Epithelial cell of esophagus (primary cell): ENCODE results near the gene CAVIN2.

Source experiments
- DNase-seq: peaks from one replicate; pipeline ENCODE4 v3.0.0; 2010; ENCODE audit warnings: low read depth
- H3K4me3 ChIP-seq: 2 replicates; pipeline ENCODE4 v1.5.1; 2011; ENCODE audit warnings: mild to moderate bottlenecking, low read length, control low read depth
- CTCF ChIP-seq: IDR thresholded peaks from 2 replicates; pipeline ENCODE4 v1.5.1; 2011; ENCODE audit warnings: low read depth, mild to moderate bottlenecking, low read length, control low read depth, inconsistent platforms; ENCODE audit not compliant: insufficient read depth; ENCODE audit errors: missing control alignments

The CAVIN2 gene

GRCh38 chr2:191848771-191849767 is 2.2 kb upstream of the CAVIN2 start:
- H3K4me3 ChIP-seq: no peak overlapping the region
- no peak for DNase-seq
- TF ChIP-seq CTCF: no peak

DNA sequence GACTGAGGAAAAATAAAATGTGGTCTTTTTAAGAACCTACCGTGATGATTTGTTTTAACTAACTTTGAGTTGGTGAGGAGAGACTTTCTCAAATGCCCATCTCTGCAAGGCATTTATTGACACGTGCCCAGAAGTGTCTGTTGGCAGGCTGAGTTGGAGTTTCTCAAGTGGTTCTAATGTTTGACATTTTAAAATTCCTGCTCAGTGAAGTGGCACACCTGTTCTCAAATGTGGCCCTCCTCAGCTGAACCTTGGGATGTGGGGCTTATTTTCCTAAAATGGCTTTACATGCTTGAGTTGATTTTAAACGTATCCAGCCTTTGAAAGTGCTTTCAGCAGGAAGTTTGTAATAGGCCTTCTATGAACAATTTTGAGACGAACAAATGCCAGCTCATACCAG is 876 bp upstream of the CAVIN2 start:
- no peak for TF ChIP-seq CTCF
- no peak overlapping the region for H3K4me3 ChIP-seq
- no peak for DNase-seq

GRCh38 chr2:191845876-191846514 is 893 bp downstream of the CAVIN2 start:
- peak overlapping the region; percentile 37 for H3K4me3 ChIP-seq
- TF ChIP-seq CTCF: no peak

GRCh38 chr2:191845248-191845715 is 1.6 kb downstream of the CAVIN2 start:
- peak; percentile 29 for DNase-seq
- TF ChIP-seq CTCF: no peak
- peak overlapping the region; percentile 37 for H3K4me3 ChIP-seq

More at GRCh38 chr2:191845876-191846514, 893 bp downstream of the CAVIN2 start:
- no peak for DNase-seq

- DNase-seq: peak; percentile 83
- TF ChIP-seq CTCF: no peak
- peak overlapping the region; percentile 37 for H3K4me3 ChIP-seq
Measured at GRCh38 chr2:191844706-191845105, 2.2 kb downstream of the CAVIN2 start.

DNA sequence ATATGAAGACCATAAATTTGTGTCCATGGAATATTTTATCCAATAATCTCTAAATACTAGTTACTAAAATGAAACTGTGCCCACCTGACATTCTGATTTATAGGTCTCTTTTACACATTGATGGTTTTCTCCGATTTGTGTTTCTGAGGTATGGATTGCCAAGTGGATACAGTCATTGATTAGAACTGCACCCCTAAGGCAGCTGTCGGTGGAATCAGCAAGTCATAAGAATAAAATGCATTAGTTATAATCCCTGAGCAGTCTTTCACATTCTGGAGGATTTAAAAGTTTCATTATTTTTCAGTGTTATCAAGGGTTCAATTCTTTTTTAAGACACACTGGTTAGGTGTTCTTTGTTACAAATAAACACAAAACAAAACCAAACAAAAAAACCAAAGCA is 6.0 kb downstream of the CAVIN2 start:
- no peak overlapping the region for H3K4me3 ChIP-seq
- no peak for TF ChIP-seq CTCF
- no peak for DNase-seq
